Measurements from ENCODE around the gene CAP2.

Gene CAP2

DNA sequence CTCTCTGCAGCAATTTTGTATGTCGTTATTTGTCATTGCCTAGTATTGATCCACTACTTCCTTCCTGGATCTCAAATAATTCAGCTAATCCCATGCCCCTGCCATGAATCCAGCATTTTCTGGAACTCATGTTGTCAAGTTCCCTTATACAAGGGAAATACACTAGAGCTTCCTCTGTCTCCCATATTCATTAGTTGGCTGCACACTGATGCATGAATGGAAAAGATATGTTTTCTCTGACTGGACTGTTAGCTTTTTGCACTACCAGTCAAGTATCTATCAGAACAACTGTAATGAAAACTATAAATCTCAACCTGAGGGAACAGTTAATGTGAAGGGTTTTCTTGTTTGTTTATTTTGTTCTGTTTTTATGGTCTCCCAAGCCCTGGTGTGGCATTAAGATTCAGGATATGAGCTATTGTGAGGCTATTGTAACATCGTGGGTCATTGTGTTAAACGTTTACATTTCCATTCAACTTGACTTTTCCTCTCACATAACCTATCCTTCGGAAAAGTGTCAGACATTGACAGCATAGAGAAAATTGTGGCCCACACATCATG, 104.2 kb downstream of the CAP2 start:
- TF ChIP-seq CTCF (IDR thresholded peaks at IDR 0.05), result no peak

DNA sequence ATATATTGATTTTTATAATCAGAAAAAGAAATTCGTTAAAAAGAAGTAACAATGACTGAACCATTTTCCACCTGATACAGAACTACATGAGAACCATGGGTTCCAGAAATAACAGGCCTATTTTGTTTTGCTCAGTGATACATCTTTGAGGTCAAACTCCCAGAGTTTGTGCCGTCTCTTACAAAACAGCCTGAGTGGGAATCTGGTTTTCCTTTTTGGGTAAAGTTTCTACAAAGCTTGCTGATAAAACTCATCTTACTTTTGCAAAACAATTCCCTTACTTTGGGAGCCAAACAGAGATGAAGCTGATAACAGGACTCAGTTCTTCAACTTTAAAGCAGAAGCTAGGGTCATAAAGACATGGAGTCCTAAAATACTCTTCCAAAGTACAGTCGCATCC, 108.0 kb downstream of the CAP2 start:
- TF ChIP-seq CTCF (IDR thresholded peaks at IDR 0.05), result no peak

GRCh38 chr6:17501982-17502704, 108.7 kb downstream of the CAP2 start:
- no peak for TF ChIP-seq CTCF (IDR thresholded peaks at IDR 0.05)

DNA sequence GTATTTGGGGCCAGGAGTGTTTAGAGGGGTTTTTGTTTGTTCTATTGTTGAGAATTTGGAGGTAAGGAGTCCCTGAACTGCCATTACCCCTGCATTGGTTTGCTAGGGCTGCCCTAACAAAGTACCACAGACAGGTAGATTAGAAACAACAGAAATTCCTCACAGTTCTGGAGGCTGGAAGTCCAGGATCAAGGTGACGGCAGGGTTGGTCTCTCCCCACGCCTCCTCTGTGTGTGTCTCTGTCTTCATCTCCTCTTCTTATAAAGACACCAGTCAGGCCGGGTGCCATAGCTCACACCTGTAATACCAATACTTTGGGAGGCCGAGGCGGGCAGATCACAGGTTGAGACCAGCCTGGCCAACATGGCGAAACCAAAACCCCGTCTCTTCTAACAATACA, 109.7 kb downstream of the CAP2 start:
- TF ChIP-seq CTCF (IDR thresholded peaks at IDR 0.05), result no peak

DNA sequence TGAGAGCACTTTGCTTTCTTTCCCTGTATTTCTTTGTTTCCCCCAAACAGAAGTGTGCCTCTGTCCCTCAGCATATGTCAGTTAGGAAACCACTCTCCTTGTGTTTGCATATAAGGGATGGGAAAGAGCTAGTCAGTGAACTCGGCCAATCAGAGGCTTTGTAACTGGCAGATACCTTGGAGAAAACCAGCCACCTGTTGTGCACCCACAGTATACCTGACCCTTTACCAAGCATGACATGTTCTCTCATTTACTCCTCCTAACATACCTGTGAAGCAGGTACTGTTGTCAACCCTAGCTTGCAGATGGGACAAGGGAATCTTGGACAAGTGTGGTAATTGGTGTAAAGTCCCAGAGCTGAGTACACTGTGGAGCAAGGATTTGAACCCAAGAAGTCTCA, 110.6 kb downstream of the CAP2 start:
- TF ChIP-seq CTCF (IDR thresholded peaks at IDR 0.05), result no peak

- no peak for TF ChIP-seq CTCF (IDR thresholded peaks at IDR 0.05)
Observed at GRCh38 chr6:17505062-17505476, 111.7 kb downstream of the CAP2 start.

DNA sequence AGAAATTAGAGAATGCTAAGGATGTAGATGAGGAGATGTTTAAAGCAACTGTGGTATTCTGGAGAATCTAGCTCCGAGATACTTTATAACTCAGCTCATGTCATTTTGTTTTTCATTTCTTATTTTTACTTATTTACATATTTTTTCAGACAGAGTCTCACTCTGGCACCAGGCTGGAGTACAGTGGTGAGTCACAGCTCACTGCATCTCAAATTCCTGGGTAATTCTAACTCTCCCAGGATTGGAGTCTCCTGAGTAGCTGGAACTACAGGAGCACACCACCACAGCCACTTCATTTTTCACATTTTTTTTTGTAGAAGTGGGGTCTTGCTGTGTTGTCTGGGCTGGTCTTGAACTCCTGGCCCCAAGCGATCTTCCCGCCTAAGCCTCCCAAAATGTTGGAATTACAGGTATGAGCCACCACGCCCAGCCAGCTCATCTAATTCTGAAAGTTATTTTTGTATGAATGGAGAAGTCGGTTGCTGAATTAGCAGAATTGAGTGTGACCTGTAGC, 112.4 kb downstream of the CAP2 start:
- TF ChIP-seq CTCF (IDR thresholded peaks at IDR 0.05), result no peak

Measured in LNCAP (cell line).